HG03469 (cell line): ENCODE results near the gene POLR3G.

Experiments used
- ATAC-seq: cut with Tn5 transposase; IDR thresholded peaks from one replicate; pipeline ENCODE4 v1.9.1; 2021; ENCODE audit warnings: mild to moderate bottlenecking, moderate library complexity, moderate number of reproducible peaks; ENCODE audit not compliant: unreplicated experiment

Gene POLR3G, protein sequence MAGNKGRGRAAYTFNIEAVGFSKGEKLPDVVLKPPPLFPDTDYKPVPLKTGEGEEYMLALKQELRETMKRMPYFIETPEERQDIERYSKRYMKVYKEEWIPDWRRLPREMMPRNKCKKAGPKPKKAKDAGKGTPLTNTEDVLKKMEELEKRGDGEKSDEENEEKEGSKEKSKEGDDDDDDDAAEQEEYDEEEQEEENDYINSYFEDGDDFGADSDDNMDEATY

GRCh38 chr5:90474235-90475107 lies at the start of gene POLR3G, which contains the start of gene MBLAC2:
Gene POLR3G (plus strand): TSS chr5:90474864. CDS start chr5:90485568, 10,704 bp downstream.
Gene MBLAC2 (minus strand): TSS chr5:90474771. CDS start chr5:90474292, 479 bp downstream.
- peak; percentile 77 for ATAC-seq

- no peak for ATAC-seq
Observed at GRCh38 chr5:90434116-90434714, 40.4 kb upstream of the POLR3G start.

- no peak for ATAC-seq
Observed at GRCh38 chr5:90437663-90438062, 37.0 kb upstream of the POLR3G start.

DNA sequence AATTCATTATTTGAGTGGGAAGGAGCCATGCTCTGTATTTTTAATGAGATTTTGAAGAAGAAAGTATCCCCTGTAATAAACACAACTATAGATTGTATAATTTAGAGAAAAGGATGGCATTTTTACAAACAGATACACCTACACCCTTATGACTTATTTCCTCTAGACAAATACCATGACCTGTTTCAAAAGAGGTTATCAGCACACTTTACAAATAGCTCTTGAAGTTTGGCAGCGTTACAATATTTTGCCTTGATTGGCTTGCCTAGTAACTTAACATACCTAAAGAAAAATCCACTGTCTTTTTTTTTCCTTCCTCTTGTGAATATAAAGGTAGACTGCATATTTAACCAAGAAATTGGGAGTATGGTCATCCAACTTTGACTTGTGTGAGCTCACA lies 36.6 kb upstream of the POLR3G start:
- no peak for ATAC-seq

DNA sequence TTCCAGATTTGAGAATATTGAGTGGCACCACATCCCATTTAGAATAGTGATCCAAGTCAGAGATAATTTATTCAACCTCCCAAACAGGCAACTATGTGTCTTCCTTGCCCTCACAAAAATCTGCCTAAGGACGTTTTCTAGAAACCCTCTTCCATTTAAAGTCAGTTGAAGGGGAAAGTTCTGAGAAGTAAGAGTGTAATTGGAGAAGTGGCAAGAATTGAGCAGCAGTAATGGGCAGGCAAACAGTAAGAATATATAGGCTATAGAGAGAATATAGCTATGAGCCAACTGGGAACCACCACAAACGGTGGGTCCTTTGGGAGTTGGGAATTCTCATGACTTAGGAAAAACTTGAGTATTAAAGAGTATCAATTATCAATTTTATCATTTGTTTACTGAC lies 34.0 kb upstream of the POLR3G start:
- ATAC-seq, result no peak

GRCh38 chr5:90446961-90447360 lies 27.7 kb upstream of the POLR3G start:
- no peak for ATAC-seq

GRCh38 chr5:90461288-90461687 lies 13.4 kb upstream of the POLR3G start:
- ATAC-seq, result no peak

- no peak for ATAC-seq
Observed at GRCh38 chr5:90472783-90473395, 1.8 kb upstream of the POLR3G start.

DNA sequence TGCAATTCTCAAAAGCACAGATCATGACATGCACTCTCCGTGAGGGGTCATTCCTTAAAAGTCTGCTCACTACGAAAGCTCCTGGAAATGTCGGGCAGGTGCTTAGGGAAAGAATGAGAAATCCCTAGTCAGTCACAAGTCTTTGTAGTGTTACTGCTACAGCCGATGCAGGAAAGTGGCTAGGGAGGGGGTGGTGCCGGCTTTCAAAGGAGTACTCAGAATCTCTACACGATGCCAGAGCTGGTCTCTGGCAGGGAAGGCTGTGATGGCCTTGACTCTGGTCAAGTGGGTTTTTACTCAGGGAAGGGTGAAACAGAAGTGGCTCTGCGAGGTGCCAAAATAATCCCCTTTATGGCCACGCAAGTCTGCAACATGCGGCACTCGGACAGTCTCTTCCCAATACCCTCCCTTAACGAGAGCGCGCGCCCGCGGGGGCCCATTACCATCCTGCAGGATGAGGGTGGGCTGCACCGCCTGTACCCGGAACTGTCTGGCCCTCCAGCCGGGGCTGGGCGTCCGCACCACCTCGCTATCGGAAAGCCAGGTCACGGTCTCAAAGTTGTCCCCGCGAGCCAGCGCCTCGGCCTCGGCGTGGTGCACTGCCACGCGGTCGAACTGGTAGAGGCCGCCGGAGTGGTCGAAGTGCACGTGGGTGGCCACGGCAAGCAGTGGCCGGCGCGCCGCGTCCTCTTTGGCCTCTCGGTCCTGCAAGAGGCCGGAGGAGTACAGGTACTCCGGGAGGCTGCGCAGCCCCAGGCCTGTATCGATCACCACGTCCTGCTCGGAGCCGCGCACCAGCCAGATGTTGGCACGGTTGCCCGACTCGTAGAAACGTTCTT lies 1.0 kb upstream of the POLR3G start:
- peak; percentile 2 for ATAC-seq

DNA sequence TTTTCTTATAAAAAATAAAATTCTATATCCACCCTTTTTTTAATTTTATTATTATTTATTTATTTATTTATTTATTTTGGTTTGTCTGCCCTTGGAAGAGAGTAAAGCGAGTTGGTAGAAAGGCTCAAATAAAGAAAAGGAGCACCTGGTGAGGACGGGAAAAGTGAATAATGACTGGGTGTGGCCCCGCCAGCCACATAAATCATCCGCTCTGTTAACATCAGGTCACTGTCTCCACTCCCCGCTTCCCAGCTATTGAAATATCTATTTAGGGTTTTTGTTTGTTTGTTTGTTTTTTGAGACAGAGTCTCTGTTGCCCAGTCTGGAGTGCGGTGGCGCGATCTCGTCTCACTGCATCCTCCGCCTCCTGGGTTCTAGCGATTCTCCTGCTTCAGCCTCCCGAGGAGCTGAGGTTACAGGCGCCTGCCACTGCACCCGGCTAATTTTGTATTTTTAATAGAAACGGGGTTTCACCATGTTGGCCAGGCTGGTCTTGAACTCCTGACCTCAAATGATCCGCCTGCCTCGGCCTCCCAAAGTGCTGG lies 844 bp downstream of the POLR3G start:
- no peak for ATAC-seq

DNA sequence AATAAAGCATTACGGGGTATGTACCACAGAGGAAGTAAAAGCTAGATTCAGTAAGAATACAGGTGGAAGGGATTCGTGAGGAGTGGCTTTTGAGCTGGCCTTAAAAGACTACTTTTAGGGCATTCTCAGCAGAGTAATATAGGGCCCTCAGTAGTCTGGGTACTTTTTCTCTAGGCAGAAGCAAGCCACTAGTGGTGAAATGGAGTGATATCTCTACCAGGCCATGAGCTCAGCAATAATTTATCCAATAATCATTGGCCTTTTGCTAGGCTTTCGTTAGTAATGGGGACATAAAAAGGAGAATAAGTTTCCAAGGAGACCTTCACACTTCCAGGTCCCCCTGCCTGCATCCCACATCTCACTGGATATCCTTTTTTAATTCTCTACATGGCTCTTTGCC lies 1.7 kb downstream of the POLR3G start:
- ATAC-seq, result no peak

DNA sequence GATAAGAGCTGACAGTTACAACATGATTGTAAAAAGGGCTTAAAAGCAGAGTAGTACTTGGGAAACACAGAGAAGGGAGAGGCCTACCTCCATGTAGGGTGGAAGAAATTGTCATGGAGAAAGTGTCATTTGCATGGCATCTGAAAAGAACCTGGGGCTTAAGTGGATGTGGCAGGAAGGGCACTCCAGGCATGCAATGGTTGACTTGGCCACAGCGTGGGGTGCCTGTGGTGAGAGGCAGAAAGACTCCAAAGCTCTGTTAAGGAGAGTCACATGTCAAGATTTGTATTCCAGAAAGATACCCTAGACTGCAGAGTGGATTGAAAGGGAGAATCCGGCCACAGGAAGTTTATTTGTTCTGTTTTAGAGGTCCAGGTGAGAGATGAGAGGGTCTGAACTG lies 2.4 kb downstream of the POLR3G start:
- ATAC-seq, result no peak

GRCh38 chr5:90477621-90478215 lies 3.1 kb downstream of the POLR3G start:
- no peak for ATAC-seq

- ATAC-seq, result no peak
Observed at GRCh38 chr5:90479611-90480385, 5.1 kb downstream of the POLR3G start.

DNA sequence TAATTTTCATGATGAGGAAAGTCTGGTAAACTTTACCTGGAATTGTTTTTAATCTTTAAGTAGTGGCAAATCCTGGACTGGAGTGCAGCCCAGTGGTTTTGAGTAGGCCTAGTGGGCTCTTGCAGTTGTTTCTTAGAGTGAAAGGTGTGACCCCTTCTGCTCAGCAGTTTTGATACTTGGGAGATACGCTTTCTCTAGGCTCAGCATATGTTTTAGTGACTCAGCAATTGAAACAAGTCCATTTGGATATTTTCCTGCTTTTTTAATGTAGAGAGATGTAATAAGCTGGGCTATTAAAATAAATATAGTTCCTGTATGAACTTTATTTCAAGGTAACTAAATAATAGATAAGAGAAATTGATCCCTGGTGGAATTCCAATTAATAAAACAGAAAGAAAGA lies 6.0 kb downstream of the POLR3G start:
- ATAC-seq, result no peak

- ATAC-seq, result no peak
Observed at GRCh38 chr5:90483206-90483605, 8.5 kb downstream of the POLR3G start.

- no peak for ATAC-seq
Observed at GRCh38 chr5:90484540-90484939, 9.9 kb downstream of the POLR3G start.

DNA sequence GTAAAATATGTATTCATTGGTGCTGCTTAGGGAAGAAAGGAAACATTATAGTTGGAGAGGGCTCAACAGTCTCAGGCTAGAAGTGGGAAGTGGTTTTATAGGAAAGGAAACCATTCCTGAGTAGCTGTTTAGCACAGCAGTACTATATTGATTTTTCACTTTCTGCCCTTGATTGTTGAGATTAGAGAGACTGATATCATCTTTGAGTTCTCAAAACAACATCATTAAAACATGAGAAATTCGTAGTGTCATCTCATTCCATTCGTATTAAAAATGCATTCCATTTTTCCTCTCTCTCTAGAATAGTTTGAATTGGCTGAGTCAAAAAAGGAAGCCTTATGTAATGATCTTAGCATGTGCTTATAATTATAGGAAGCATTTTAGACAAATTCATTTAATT lies 14.1 kb downstream of the POLR3G start:
- ATAC-seq, result no peak

- ATAC-seq, result no peak
Observed at GRCh38 chr5:90494043-90494442, 19.4 kb downstream of the POLR3G start.
